Activated T-cell treated with anti-CD3 and anti-CD28 coated beads, Interleukin-2, amount 50 U/mL, for 72 hours (primary cell): ENCODE measurements around the gene DPP7. TPM values are rescaled to one million over a fixed set of nuclear protein-coding genes. Genes with fewer than 3 reads are reported as not detected.

Experiments
- total RNA-seq, 2 donors: library from RNA; stranded (reverse); gene quantifications; one replicate each; pipeline ENCODE4 v1.2.3, GENCODE V29; 2022

Gene DPP7
- total RNA-seq, 2 donors from 2014 or later = 155 to 158 TPM

Other genes starting within 250 kb of the DPP7 start
- gene EDF1, start 248.4 kb downstream of the DPP7 start, total RNA-seq = 100 to 1,000 TPM; 254 to 267 TPM
- gene TRAF2, start 228.2 kb downstream of the DPP7 start, total RNA-seq = 10 to 100 TPM; 53.5 to 73.3 TPM
- gene FBXW5, start 170.0 kb downstream of the DPP7 start, total RNA-seq = 10 to 100 TPM; 67.7 to 74.9 TPM
- gene C8G, start 169.5 kb downstream of the DPP7 start, total RNA-seq = 1 to 10 TPM; 2.6 to 3.4 TPM
- gene LCN12, start 162.5 kb downstream of the DPP7 start, total RNA-seq = 1 to 10 TPM; 1.0 to 1.4 TPM
- gene PTGDS, start 137.2 kb downstream of the DPP7 start, total RNA-seq = not detected
- not detected for gene LCNL1, start 131.7 kb downstream of the DPP7 start, total RNA-seq
- gene PAXX, start 122.3 kb downstream of the DPP7 start, total RNA-seq = 10 to 100 TPM; 51.8 to 56.9 TPM
- under 1 TPM; 0.43 to 0.65 TPM for gene CLIC3, start 118.2 kb downstream of the DPP7 start, total RNA-seq
- gene ABCA2, start 86.5 kb downstream of the DPP7 start, total RNA-seq = 10 to 100 TPM; 23.9 to 27.5 TPM
- gene FUT7, start 82.6 kb downstream of the DPP7 start, total RNA-seq = 1 to 10 TPM; 1.6 to 1.8 TPM
- 10 to 100 TPM; 27.2 to 28.7 TPM for gene NPDC1, start 68.6 kb downstream of the DPP7 start, total RNA-seq
- gene ENTPD2, start 60.7 kb downstream of the DPP7 start, total RNA-seq = under 1 TPM; 0.28 to 0.48 TPM
- 1 to 10 TPM; 6.6 to 8.4 TPM for gene SAPCD2, start 44.2 kb downstream of the DPP7 start, total RNA-seq
- gene UAP1L1, start 37.2 kb downstream of the DPP7 start, total RNA-seq = 10 to 100 TPM; 13.6 to 14.3 TPM
- 10 to 100 TPM; 40.3 to 45.8 TPM for gene MAN1B1, start 27.7 kb downstream of the DPP7 start, total RNA-seq
- 1 to 10 TPM in 1 of 2 donors, under 1 TPM in 1; 0.38 to 1.2 TPM for gene GRIN1, start 24.4 kb upstream of the DPP7 start, total RNA-seq
- gene LRRC26, start 55.3 kb upstream of the DPP7 start, total RNA-seq = not detected
- under 1 TPM; 0.50 to 0.74 TPM for gene TMEM210, start 57.3 kb upstream of the DPP7 start, total RNA-seq
- 10 to 100 TPM; 56.9 to 63.5 TPM for gene ANAPC2, start 73.8 kb upstream of the DPP7 start, total RNA-seq
- gene SSNA1, start 73.9 kb upstream of the DPP7 start, total RNA-seq = 10 to 100 TPM; 64.1 to 84.5 TPM
- 10 to 100 TPM; 13.3 to 19.9 TPM for gene TPRN, start 86.0 kb upstream of the DPP7 start, total RNA-seq
- 10 to 100 TPM; 27.4 to 33.3 TPM for gene TMEM203, start 90.9 kb upstream of the DPP7 start, total RNA-seq
- 10 to 100 TPM; 43.3 to 50.9 TPM for gene NDOR1, start 91.0 kb upstream of the DPP7 start, total RNA-seq
- 10 to 100 TPM in 1 of 2 donors, 1 to 10 TPM in 1; 6.6 to 10.3 TPM for gene RNF208, start 107.5 kb upstream of the DPP7 start, total RNA-seq
- gene CYSRT1, start 110.4 kb upstream of the DPP7 start, total RNA-seq = 1 to 10 TPM; 1.0 to 2.0 TPM
- gene RNF224, start 112.8 kb upstream of the DPP7 start, total RNA-seq = under 1 TPM in 1 of 2 donors, not detected in 1; 0.14 TPM
- under 1 TPM; 0.12 to 0.14 TPM for gene SLC34A3, start 116.2 kb upstream of the DPP7 start, total RNA-seq
- 100 to 1,000 TPM; 122 to 128 TPM for gene TUBB4B, start 126.6 kb upstream of the DPP7 start, total RNA-seq
- under 1 TPM in 1 of 2 donors, not detected in 1; 0.63 TPM for gene STPG3, start 136.6 kb upstream of the DPP7 start, total RNA-seq
- gene NELFB, start 140.6 kb upstream of the DPP7 start, total RNA-seq = 10 to 100 TPM; 53.1 to 56.6 TPM
- 1 to 10 TPM; 4.3 to 8.3 TPM for gene TOR4A, start 163.0 kb upstream of the DPP7 start, total RNA-seq
- 1 to 10 TPM; 1.6 to 2.0 TPM for gene NRARP, start 187.5 kb upstream of the DPP7 start, total RNA-seq